ENCODE measurements around the gene TMEM266. TPM values are rescaled to one million over a fixed set of nuclear protein-coding genes. Genes with fewer than 3 reads are reported as not detected.

Gene TMEM266
- total RNA-seq, 4 donors from 2014 or later = 0.17 to 0.40 TPM; not detected in 2

DNA sequence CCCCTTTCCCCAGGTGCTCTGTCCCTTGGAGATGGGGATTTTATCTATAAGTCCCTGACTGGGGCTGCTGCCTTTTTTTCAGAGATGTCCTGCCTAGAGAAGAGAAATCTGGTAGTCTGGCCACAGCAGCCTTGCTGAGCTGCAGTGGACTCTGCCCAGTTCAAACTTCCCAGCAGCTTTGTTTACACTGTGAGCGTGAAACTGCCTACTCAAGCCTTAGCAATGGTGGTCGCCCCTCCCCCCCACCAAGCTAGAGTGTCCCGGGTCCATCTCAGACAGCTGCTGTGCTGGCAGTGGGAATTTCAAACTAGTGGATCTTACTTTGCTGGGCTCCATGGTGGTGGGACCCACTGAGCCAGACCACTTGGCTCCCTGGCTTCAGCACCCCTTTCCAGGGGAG, 38.9 kb downstream of the TMEM266 start:
- TF ChIP-seq EP300 (IDR thresholded peaks at IDR 0.05) (no peak), POLR2A (IDR thresholded peaks at IDR 0.05; ENCODE audit: low read depth) (no peak), POLR2AphosphoS5 (IDR thresholded peaks at IDR 0.05) (no peak)
- TF ChIP-seq, protein P1, sequence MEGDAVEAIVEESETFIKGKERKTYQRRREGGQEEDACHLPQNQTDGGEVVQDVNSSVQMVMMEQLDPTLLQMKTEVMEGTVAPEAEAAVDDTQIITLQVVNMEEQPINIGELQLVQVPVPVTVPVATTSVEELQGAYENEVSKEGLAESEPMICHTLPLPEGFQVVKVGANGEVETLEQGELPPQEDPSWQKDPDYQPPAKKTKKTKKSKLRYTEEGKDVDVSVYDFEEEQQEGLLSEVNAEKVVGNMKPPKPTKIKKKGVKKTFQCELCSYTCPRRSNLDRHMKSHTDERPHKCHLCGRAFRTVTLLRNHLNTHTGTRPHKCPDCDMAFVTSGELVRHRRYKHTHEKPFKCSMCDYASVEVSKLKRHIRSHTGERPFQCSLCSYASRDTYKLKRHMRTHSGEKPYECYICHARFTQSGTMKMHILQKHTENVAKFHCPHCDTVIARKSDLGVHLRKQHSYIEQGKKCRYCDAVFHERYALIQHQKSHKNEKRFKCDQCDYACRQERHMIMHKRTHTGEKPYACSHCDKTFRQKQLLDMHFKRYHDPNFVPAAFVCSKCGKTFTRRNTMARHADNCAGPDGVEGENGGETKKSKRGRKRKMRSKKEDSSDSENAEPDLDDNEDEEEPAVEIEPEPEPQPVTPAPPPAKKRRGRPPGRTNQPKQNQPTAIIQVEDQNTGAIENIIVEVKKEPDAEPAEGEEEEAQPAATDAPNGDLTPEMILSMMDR (IDR thresholded peaks at IDR 0.05) = no peak
- H3K4me3 ChIP-seq = no peak overlapping the region
- WGBS = 20% methylated on average over 1 of the region's 3 CpGs

DNA sequence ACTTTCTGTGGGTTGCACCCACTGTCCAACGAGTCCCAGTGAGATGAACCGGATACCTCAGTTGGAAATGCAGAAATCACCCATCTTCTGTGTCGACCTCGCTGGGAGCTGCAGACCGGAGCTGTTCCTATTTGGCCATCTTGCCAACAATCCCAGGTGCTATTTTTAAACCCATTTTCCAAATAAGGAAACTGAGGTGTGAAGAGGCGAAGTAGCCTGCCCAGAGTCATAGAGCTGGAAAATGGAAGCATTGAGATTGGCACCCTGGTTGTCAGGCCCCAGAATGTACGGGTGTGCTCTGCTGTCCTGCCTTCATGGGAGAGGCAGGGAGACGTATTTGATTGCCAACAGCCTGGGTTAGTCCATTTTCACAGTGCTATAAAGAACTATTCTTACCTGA, 39.6 kb downstream of the TMEM266 start:
- TF ChIP-seq EP300 (IDR thresholded peaks at IDR 0.05) (no peak), POLR2AphosphoS5 (IDR thresholded peaks at IDR 0.05) (no peak), POLR2A (IDR thresholded peaks at IDR 0.05; ENCODE audit: low read depth) (no peak)
- TF ChIP-seq, protein P1 (IDR thresholded peaks at IDR 0.05) = no peak
- 80% methylated on average over 8 of the region's 8 CpGs for WGBS

More for the DNA sequence above, 38.9 kb downstream of the TMEM266 start:
- Histone ChIP-seq H3K27ac (replicated peaks in 1 of 4) (no peak overlapping the region), H3K9me3 (no peaks in the 10 kb centered on the region), H3K27me3 (peaks cover 0 to 48% (median 0%) of the 10 kb centered on the region in 4 donors), H3K36me3 (no peaks in the 10 kb centered on the region), H3K4me1 (no peaks in the 10 kb centered on the region)
- intact Hi-C loops (cut with DNase I) = no loop called here
- DNase-seq (ENCODE audit: extremely low spot score) = no peak

DNA sequence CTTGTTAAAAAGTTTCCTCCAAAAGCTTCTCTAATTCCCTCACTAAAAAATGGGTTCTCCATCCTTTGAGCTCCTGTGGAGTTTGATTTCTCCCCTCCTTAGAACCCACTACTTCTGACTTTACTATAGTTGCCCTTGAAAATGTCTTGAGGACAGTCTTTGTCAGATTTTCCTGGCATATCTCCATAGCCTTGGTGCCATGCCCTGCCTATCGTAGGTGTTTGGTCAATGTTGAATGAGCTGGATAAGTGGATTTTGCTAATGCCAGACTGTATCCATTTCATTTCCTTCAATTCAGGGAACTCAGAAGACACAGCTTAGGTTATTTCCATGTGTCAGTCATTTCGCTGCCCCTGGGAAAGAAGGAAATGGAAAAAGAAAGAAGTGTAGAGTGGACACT, 40.6 kb downstream of the TMEM266 start:
- Histone ChIP-seq H3K4me3 (no peak overlapping the region), H3K27ac (replicated peaks in 1 of 4) (no peak overlapping the region), H3K4me1 (no peaks in the 10 kb centered on the region), H3K9me3 (no peaks in the 10 kb centered on the region), H3K27me3 (peaks cover 0 to 52% (median 0%) of the 10 kb centered on the region in 4 donors), H3K36me3 (no peaks in the 10 kb centered on the region)
- 86% methylated on average over 2 of the region's 2 CpGs for WGBS
- intact Hi-C loops (cut with DNase I) = no loop called here
- no peak for DNase-seq (ENCODE audit: extremely low spot score)
- TF ChIP-seq, protein P1 (IDR thresholded peaks at IDR 0.05) = no peak
- TF ChIP-seq EP300 (IDR thresholded peaks at IDR 0.05) (no peak), POLR2A (IDR thresholded peaks at IDR 0.05; ENCODE audit: low read depth) (no peak), POLR2AphosphoS5 (IDR thresholded peaks at IDR 0.05) (no peak)

More for the DNA sequence above, 39.6 kb downstream of the TMEM266 start:
- Histone ChIP-seq H3K27me3 (peaks cover 0 to 52% (median 0%) of the 10 kb centered on the region in 4 donors), H3K4me1 (no peaks in the 10 kb centered on the region), H3K9me3 (no peaks in the 10 kb centered on the region), H3K27ac (replicated peaks in 1 of 4) (no peak overlapping the region), H3K36me3 (no peaks in the 10 kb centered on the region), H3K4me3 (no peak overlapping the region)
- no peak for DNase-seq (ENCODE audit: extremely low spot score)
- intact Hi-C loops (cut with DNase I) = no loop called here

DNA sequence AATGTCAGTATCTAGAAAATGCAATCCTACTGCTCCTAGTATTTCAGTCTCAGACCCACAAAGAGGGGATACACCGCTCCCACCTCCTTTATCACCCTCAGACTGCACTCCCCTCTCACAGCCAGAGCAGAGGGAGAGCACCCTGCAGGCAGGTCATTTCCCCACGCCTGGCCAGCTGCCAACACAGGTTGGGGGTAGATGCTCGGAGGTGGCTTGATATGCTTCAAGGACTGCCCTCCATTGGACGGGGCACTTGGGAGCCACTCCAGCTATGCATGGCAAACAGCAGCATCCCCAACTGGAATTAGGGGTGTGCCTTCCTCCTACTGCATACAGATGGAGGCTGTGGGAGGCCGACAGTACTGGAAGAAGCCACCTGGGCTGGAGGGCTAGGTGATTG, 41.9 kb downstream of the TMEM266 start:
- Histone ChIP-seq H3K4me1 (no peaks in the 10 kb centered on the region), H3K27ac (replicated peaks in 1 of 4) (no peak overlapping the region), H3K36me3 (no peaks in the 10 kb centered on the region), H3K27me3 (peaks cover 0 to 52% (median 0%) of the 10 kb centered on the region in 4 donors), H3K9me3 (no peaks in the 10 kb centered on the region), H3K4me3 (no peak overlapping the region)
- no peak for DNase-seq (ENCODE audit: extremely low spot score)
- no peak for TF ChIP-seq EP300 (IDR thresholded peaks at IDR 0.05)
- TF ChIP-seq, protein P1 (IDR thresholded peaks at IDR 0.05) = no peak
- no peak for TF ChIP-seq POLR2A (IDR thresholded peaks at IDR 0.05; ENCODE audit: low read depth)
- TF ChIP-seq POLR2AphosphoS5 (IDR thresholded peaks at IDR 0.05) = no peak
- intact Hi-C loops (cut with DNase I) = no loop called here
- WGBS = 78% methylated on average over 3 of the region's 5 CpGs

DNA sequence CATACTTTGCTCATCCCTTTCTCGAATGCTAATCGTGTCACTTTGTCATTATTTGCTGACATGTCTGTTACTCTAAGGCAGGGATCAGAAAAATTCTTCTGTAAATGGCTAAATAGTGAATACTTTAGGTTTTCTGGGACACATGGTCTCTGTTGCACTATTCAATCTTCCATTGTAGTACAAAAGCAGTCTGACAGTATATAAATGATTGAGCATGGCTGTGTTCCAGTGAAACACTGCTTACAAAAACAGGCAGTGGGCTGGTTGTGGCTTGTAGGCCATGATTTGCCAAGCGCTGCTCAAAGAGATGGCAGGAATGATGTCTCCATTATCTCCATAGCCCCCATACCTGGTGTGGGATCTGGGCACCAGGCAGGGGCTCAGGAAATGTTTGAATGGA, 45.6 kb downstream of the TMEM266 start:
- H3K9me3 ChIP-seq = peaks cover 0 to 1% (median 0%) of the 10 kb centered on the region in 4 donors
- H3K27me3 ChIP-seq = peaks cover 0 to 30% (median 0%) of the 10 kb centered on the region in 4 donors
- H3K4me1 ChIP-seq = no peaks in the 10 kb centered on the region
- H3K36me3 ChIP-seq = no peaks in the 10 kb centered on the region
- 61% methylated on average over 3 of the region's 3 CpGs for WGBS
- H3K27ac ChIP-seq (replicated peaks in 1 of 4) = no peak overlapping the region
- TF ChIP-seq POLR2A (IDR thresholded peaks at IDR 0.05; ENCODE audit: low read depth) = no peak
- no peak for TF ChIP-seq POLR2AphosphoS5 (IDR thresholded peaks at IDR 0.05)
- TF ChIP-seq EP300 (IDR thresholded peaks at IDR 0.05) = no peak
- TF ChIP-seq, protein P1 (IDR thresholded peaks at IDR 0.05) = no peak
- intact Hi-C loops (cut with DNase I) = no loop called here
- no peak for DNase-seq (ENCODE audit: extremely low spot score)
- H3K4me3 ChIP-seq = no peak overlapping the region
